OCI-LY1 (cell line): ENCODE results near the gene IFT52.

ENCODE experiments used
- EZH2 ChIP-seq: fragments of 200-600 bp; sonication (generic), shearing (Covaris generic); IDR thresholded peaks from 2 replicates; pipeline ENCODE4 v1.8.0; 2017; ENCODE audit warnings: borderline replicate concordance, mixed run types, mild to moderate bottlenecking, antibody characterized with exemption, low read length, moderate library complexity, mixed read lengths
- TF ChIP-seq, protein P1 (sequence below): fragments of 200-600 bp; sonication (generic), shearing (Covaris generic); IDR thresholded peaks from 2 replicates; pipeline ENCODE4 v1.5.1; 2017; ENCODE audit warnings: mild to moderate bottlenecking, antibody characterized with exemption, low read length, moderate library complexity, mixed read lengths

DNA sequence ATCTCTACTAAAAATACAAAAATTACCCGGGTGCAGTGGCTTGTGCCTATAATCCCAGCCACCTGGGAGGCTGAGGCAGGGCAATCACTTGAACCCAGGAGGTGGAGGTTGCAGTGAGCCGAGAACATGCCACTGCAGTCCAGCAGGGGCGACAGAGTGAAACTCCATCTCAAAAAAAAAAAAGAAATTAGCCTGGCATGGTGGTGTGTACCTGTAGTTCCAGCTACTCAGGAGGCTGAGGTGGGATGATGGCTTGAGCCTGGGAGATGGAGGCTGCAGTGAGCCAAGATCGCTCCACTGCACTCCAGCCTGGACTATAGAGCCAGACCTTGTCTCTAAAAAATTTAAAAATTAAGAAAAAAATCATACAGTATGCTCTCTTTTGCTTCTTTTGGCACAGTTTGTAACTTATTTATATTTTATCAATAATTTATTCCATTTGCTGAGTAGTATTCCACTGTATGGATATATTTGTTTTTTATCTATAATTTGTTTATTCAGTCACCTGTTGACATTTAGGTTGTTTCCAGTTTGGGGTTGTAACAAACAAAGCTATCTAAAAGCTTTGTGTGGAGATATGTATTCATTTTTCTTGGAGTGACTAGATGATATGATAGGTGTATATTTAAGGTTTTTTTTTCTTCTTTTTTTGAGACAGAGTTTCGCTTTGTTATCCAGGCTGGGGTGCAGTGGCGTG lies 68.1 kb downstream of the IFT52 start:
- TF ChIP-seq, protein P1, sequence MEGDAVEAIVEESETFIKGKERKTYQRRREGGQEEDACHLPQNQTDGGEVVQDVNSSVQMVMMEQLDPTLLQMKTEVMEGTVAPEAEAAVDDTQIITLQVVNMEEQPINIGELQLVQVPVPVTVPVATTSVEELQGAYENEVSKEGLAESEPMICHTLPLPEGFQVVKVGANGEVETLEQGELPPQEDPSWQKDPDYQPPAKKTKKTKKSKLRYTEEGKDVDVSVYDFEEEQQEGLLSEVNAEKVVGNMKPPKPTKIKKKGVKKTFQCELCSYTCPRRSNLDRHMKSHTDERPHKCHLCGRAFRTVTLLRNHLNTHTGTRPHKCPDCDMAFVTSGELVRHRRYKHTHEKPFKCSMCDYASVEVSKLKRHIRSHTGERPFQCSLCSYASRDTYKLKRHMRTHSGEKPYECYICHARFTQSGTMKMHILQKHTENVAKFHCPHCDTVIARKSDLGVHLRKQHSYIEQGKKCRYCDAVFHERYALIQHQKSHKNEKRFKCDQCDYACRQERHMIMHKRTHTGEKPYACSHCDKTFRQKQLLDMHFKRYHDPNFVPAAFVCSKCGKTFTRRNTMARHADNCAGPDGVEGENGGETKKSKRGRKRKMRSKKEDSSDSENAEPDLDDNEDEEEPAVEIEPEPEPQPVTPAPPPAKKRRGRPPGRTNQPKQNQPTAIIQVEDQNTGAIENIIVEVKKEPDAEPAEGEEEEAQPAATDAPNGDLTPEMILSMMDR = peak; percentile 47
- TF ChIP-seq EZH2 = no peak
